RWPE2 (cell line): ENCODE data around the gene ROPN1L.
A peak's percentile ranks its signal among the peaks of the same experiment; 100 is the strongest.

Experiments used
- ATAC-seq: fragments of 200-7000 bp; cut with Tn5 transposase; 3 replicates; pipeline ENCODE4 v1.9.1; 2021; ENCODE audit warnings: low read depth
- DNase-seq: peaks from one replicate; pipeline ENCODE4 v3.0.0-alpha.2; 2020; ENCODE audit warnings: low spot score
- H3K27ac ChIP-seq: fragments of 450-650 bp; 2 replicates; pipeline ENCODE4 v1.5.1; 2017; ENCODE audit warnings: mild to moderate bottlenecking; ENCODE audit not compliant: poor library complexity, severe bottlenecking
- H3K27me3 ChIP-seq: fragments of 250-450 bp; sonication (Bioruptor Pico); 2 replicates; pipeline ENCODE4 v1.5.1; 2021; ENCODE audit warnings: mild to moderate bottlenecking, moderate library complexity; ENCODE audit not compliant: insufficient read depth, poor library complexity, severe bottlenecking
- H3K36me3 ChIP-seq: fragments of 250-450 bp; sonication (Bioruptor Pico); 2 replicates; pipeline ENCODE4 v1.5.1; 2020; ENCODE audit warnings: low read depth, mild to moderate bottlenecking, moderate library complexity
- H3K4me1 ChIP-seq: fragments of 250-450 bp; sonication (Bioruptor Pico); 2 replicates; pipeline ENCODE4 v1.5.1; 2021; ENCODE audit warnings: mild to moderate bottlenecking, moderate library complexity; ENCODE audit not compliant: insufficient read depth, poor library complexity, severe bottlenecking
- H3K4me3 ChIP-seq: fragments of 250-450 bp; sonication (Bioruptor Pico); 2 replicates; pipeline ENCODE4 v1.5.1; 2021; ENCODE audit warnings: mild to moderate bottlenecking, moderate library complexity; ENCODE audit not compliant: severe bottlenecking
- H3K9me3 ChIP-seq: fragments of 250-450 bp; sonication (Bioruptor Pico); 2 replicates; pipeline ENCODE4 v1.5.1; 2021; ENCODE audit warnings: mild to moderate bottlenecking, moderate library complexity; ENCODE audit not compliant: severe bottlenecking
- CTCF ChIP-seq: fragments of 450-650 bp; IDR thresholded peaks from one replicate; pipeline ENCODE4 v1.5.1; 2017; ENCODE audit warnings: mild to moderate bottlenecking, moderate library complexity; ENCODE audit not compliant: poor library complexity, severe bottlenecking

Gene ROPN1L

GRCh38 chr5:10460252-10460906 is 18.7 kb downstream of the ROPN1L start:
- Histone ChIP-seq H3K27ac (no peak overlapping the region), H3K27me3 (no peaks in the 10 kb centered on the region), H3K36me3 (no peaks in the 10 kb centered on the region), H3K4me1 (peaks cover 16% of the 10 kb centered on the region), H3K4me3 (no peak overlapping the region), H3K9me3 (no peaks in the 10 kb centered on the region)
- peak; percentile 41 for ATAC-seq
- no peak for DNase-seq
- no peak for TF ChIP-seq CTCF

GRCh38 chr5:10461041-10461440 is 19.4 kb downstream of the ROPN1L start:
- Histone ChIP-seq H3K36me3 (no peaks in the 10 kb centered on the region), H3K4me1 (peaks cover 16% of the 10 kb centered on the region), H3K4me3 (no peak overlapping the region), H3K27ac (no peak overlapping the region), H3K27me3 (no peaks in the 10 kb centered on the region), H3K9me3 (no peaks in the 10 kb centered on the region)
- no peak for TF ChIP-seq CTCF
- no peak for ATAC-seq
- DNase-seq = no peak

GRCh38 chr5:10461904-10462555 is 20.4 kb downstream of the ROPN1L start:
- no peaks in the 10 kb centered on the region for H3K27me3 ChIP-seq
- H3K9me3 ChIP-seq = no peaks in the 10 kb centered on the region
- peak; percentile 13; the same call in 1 of the 3 replicates for ATAC-seq
- no peak overlapping the region for H3K4me3 ChIP-seq
- no peak overlapping the region for H3K27ac ChIP-seq
- H3K4me1 ChIP-seq = peaks cover 15% of the 10 kb centered on the region
- DNase-seq = no peak
- H3K36me3 ChIP-seq = no peaks in the 10 kb centered on the region
- no peak for TF ChIP-seq CTCF

GRCh38 chr5:10463566-10463965 is 21.9 kb downstream of the ROPN1L start:
- Histone ChIP-seq H3K27ac (no peak overlapping the region), H3K9me3 (no peaks in the 10 kb centered on the region), H3K4me1 (peaks cover 29% of the 10 kb centered on the region), H3K4me3 (no peak overlapping the region), H3K27me3 (no peaks in the 10 kb centered on the region), H3K36me3 (no peaks in the 10 kb centered on the region)
- DNase-seq = no peak
- no peak for ATAC-seq
- no peak for TF ChIP-seq CTCF

- no peak for ATAC-seq
- peaks cover 29% of the 10 kb centered on the region for H3K4me1 ChIP-seq
- no peak overlapping the region for H3K27ac ChIP-seq
- DNase-seq = no peak
- no peaks in the 10 kb centered on the region for H3K36me3 ChIP-seq
- H3K27me3 ChIP-seq = no peaks in the 10 kb centered on the region
- H3K9me3 ChIP-seq = no peaks in the 10 kb centered on the region
- TF ChIP-seq CTCF = no peak
- H3K4me3 ChIP-seq = no peak overlapping the region
Observed at GRCh38 chr5:10464173-10464572, 22.5 kb downstream of the ROPN1L start.
